ENCODE results near the gene MTA1.

The MTA1 gene

DNA sequence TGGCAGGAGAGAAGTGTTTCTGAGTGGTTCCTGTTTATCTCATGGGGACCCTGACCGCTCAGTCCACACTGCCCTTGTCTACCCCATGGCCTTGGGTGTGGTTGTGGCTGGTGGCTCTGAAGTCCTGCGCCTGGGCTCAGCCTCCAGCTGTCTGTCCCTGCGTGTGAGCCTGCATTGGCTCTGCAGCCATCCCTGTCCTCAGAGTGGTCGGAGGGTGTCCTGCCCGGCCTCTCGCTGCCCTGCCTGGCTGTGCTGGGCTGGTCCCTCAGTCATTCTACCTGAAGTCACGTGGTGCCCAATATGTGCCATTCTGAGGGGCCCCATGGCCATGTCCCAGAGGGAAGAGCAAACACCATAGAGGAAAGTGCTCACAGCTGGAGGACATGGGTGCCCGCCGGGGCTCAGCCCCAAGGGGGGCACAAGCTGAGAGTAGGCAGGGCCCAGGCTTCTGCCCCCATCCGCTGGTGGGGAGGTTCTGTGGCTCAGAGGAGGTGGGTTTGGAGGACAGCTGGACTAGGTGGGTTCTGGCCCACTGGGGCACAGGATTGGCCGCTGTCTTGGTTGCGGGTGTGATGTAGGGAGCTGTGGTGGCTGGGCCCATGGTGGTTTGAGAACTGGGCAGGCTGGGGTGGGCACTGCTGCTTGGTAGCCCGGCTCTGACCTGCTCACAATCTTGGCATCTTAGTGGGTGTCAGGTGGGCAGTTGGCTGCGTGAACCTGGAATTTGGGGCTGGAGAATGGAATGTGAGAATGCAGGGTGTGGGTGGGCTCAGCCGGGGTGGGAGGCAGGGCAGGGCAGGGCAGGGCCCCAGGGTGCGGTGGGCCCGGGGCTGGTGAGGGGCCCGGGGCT is 83.0 kb downstream of the MTA1 start:
- DNase-seq (ENCODE audit: low spot score) = no peak
- in situ Hi-C loops (cut with MboI; ENCODE audit: low sequenced_read_pairs, unreplicated experiment) = no loop called here
- TF ChIP-seq, protein P1, sequence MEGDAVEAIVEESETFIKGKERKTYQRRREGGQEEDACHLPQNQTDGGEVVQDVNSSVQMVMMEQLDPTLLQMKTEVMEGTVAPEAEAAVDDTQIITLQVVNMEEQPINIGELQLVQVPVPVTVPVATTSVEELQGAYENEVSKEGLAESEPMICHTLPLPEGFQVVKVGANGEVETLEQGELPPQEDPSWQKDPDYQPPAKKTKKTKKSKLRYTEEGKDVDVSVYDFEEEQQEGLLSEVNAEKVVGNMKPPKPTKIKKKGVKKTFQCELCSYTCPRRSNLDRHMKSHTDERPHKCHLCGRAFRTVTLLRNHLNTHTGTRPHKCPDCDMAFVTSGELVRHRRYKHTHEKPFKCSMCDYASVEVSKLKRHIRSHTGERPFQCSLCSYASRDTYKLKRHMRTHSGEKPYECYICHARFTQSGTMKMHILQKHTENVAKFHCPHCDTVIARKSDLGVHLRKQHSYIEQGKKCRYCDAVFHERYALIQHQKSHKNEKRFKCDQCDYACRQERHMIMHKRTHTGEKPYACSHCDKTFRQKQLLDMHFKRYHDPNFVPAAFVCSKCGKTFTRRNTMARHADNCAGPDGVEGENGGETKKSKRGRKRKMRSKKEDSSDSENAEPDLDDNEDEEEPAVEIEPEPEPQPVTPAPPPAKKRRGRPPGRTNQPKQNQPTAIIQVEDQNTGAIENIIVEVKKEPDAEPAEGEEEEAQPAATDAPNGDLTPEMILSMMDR (IDR thresholded peaks at IDR 0.05; ENCODE audit: borderline replicate concordance, control extremely low read depth, extremely low read depth, insufficient read depth, missing control alignments) = no peak

DNA sequence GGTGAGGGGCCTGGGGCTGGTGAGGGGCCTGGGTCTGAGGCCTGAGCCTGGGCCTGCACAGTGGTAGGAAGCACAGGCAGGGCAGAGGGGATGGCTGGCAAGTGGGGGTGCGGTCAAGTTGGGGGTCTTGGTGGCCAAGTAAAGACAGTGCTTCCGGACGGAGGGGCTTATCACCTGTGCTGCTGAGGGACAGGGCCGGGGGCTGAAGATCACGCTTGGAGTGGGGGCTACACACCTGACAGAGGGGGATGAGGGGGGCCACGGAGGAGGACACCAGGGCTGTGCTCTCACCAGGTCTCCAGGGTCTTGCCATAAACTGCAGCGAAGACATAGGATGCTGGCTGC is 83.6 kb downstream of the MTA1 start:
- in situ Hi-C loops (cut with MboI; ENCODE audit: low sequenced_read_pairs, unreplicated experiment) = no loop called here
- TF ChIP-seq, protein P1 (IDR thresholded peaks at IDR 0.05; ENCODE audit: borderline replicate concordance, control extremely low read depth, extremely low read depth, insufficient read depth, missing control alignments) = no peak
- no peak for DNase-seq (ENCODE audit: low spot score)

DNA sequence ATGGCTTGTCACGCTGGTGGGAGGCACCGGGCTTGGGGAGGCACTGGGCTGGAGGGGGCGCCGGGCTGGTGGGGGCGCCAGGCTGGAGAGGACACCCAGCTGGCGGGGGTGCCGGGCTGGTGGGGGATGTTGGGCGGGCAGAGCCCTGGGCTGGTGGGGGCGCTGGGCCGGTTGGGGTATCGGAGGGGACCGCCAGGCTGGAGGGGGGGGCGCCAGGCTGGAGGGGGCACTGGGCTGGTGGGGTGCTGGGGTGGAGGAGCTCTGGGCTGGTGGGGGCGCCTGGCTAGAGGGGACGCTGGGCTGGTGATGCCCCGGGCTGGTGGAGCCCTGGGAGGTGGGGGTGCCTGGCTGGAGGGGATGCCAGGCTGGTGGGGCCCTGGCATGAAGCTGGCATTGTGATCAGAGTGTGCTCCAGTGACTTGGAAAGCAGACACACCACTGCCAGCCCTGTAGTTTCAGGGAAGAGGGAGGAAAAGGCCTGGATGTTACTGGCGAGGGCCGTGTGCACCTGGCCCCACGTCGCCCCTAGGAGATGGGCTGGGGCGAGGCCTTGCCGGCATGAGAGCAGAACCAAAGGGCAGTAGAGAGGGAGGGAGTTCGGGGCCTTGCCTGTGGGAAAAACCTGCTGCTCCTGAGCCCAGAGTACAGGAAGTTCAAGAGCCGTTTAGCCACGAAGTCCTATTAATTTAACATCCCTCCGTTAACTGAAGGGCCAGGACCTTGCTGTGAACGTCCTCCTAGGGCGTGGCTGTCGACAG is 84.5 kb downstream of the MTA1 start:
- in situ Hi-C loops (cut with MboI; ENCODE audit: low sequenced_read_pairs, unreplicated experiment) = no loop called here
- no peak for DNase-seq (ENCODE audit: low spot score)
- TF ChIP-seq, protein P1 (IDR thresholded peaks at IDR 0.05; ENCODE audit: borderline replicate concordance, control extremely low read depth, extremely low read depth, insufficient read depth, missing control alignments) = no peak

GRCh38 chr14:105505101-105505500 is 85.5 kb downstream of the MTA1 start:
- DNase-seq (ENCODE audit: low spot score) = no peak
- in situ Hi-C loops (cut with MboI; ENCODE audit: low sequenced_read_pairs, unreplicated experiment) = no loop called here
- TF ChIP-seq, protein P1 (IDR thresholded peaks at IDR 0.05; ENCODE audit: borderline replicate concordance, control extremely low read depth, extremely low read depth, insufficient read depth, missing control alignments) = no peak

- in situ Hi-C loops (cut with MboI; ENCODE audit: low sequenced_read_pairs, unreplicated experiment) = no loop called here
- TF ChIP-seq, protein P1 (IDR thresholded peaks at IDR 0.05; ENCODE audit: borderline replicate concordance, control extremely low read depth, extremely low read depth, insufficient read depth, missing control alignments) = no peak
- no peak for DNase-seq (ENCODE audit: low spot score)
Measured at GRCh38 chr14:105507247-105507646, 87.6 kb downstream of the MTA1 start.

- TF ChIP-seq, protein P1 (IDR thresholded peaks at IDR 0.05; ENCODE audit: borderline replicate concordance, control extremely low read depth, extremely low read depth, insufficient read depth, missing control alignments) = no peak
- no peak for DNase-seq (ENCODE audit: low spot score)
- in situ Hi-C loops (cut with MboI; ENCODE audit: low sequenced_read_pairs, unreplicated experiment) = no loop called here
Measured at GRCh38 chr14:105508069-105508468, 88.4 kb downstream of the MTA1 start.
